ENCODE measurements around the gene CDADC1.

Gene CDADC1

GRCh38 chr13:49340161-49340560 lies 92.4 kb downstream of the CDADC1 start:
- Histone ChIP-seq H3K79me2 (ENCODE audit: control insufficient read depth, low read length) (no peaks in the 10 kb centered on the region), H3F3A (ENCODE audit: control insufficient read depth, insufficient read depth) (no peaks in the 10 kb centered on the region), H3K9me2 (replicated peaks; ENCODE audit: control insufficient read depth, low read length) (no peaks in the 10 kb centered on the region), H3K4me1 (ENCODE audit: control insufficient read depth, low read length) (no peaks in the 10 kb centered on the region), H3K4me3 (ENCODE audit: low read length) (no peak overlapping the region), H3K4me2 (ENCODE audit: low read length) (no peak overlapping the region), H3K27me3 (ENCODE audit: control insufficient read depth, low read length) (no peaks in the 10 kb centered on the region), H3K36me3 (ENCODE audit: control insufficient read depth, low read length) (no peaks in the 10 kb centered on the region), H4K20me1 (ENCODE audit: control insufficient read depth, insufficient read depth, low read depth, low read length) (no peaks in the 10 kb centered on the region), H3K27ac (ENCODE audit: low read depth, low read length) (no peak overlapping the region), H3K9me3 (ENCODE audit: control insufficient read depth, insufficient read depth, low read length) (no peaks in the 10 kb centered on the region)
- TF ChIP-seq EZH2phosphoT487 (IDR thresholded peaks at IDR 0.05; ENCODE audit: borderline replicate concordance, low read length), result no peak
- no peak for TF ChIP-seq CTCF (IDR thresholded peaks at IDR 0.05; ENCODE audit: low read depth, low read length, poor library complexity, severe bottlenecking)

- Histone ChIP-seq H3K4me2 (ENCODE audit: low read length) (no peak overlapping the region), H3K27me3 (ENCODE audit: control insufficient read depth, low read length) (no peaks in the 10 kb centered on the region), H3K36me3 (ENCODE audit: control insufficient read depth, low read length) (no peaks in the 10 kb centered on the region), H3K27ac (ENCODE audit: low read depth, low read length) (no peak overlapping the region), H3K9me2 (replicated peaks; ENCODE audit: control insufficient read depth, low read length) (no peaks in the 10 kb centered on the region), H4K20me1 (ENCODE audit: control insufficient read depth, insufficient read depth, low read depth, low read length) (no peaks in the 10 kb centered on the region), H3K9me3 (ENCODE audit: control insufficient read depth, insufficient read depth, low read length) (no peaks in the 10 kb centered on the region), H3F3A (ENCODE audit: control insufficient read depth, insufficient read depth) (no peaks in the 10 kb centered on the region), H3K79me2 (ENCODE audit: control insufficient read depth, low read length) (no peaks in the 10 kb centered on the region), H3K4me1 (ENCODE audit: control insufficient read depth, low read length) (no peaks in the 10 kb centered on the region), H3K4me3 (ENCODE audit: low read length) (no peak overlapping the region)
- TF ChIP-seq EZH2phosphoT487 (IDR thresholded peaks at IDR 0.05; ENCODE audit: borderline replicate concordance, low read length) (no peak), CTCF (IDR thresholded peaks at IDR 0.05; ENCODE audit: low read depth, low read length, poor library complexity, severe bottlenecking) (no peak)
These were observed 93.8 kb downstream of the CDADC1 start for GRCh38 chr13:49341517-49341916.

GRCh38 chr13:49341941-49342340 lies 94.2 kb downstream of the CDADC1 start:
- Histone ChIP-seq H3K36me3 (ENCODE audit: control insufficient read depth, low read length) (no peaks in the 10 kb centered on the region), H3K79me2 (ENCODE audit: control insufficient read depth, low read length) (no peaks in the 10 kb centered on the region)

More at GRCh38 chr13:49341941-49342340, 94.2 kb downstream of the CDADC1 start:
- Histone ChIP-seq H4K20me1 (ENCODE audit: control insufficient read depth, insufficient read depth, low read depth, low read length) (no peaks in the 10 kb centered on the region), H3K4me1 (ENCODE audit: control insufficient read depth, low read length) (no peaks in the 10 kb centered on the region), H3K27ac (ENCODE audit: low read depth, low read length) (no peak overlapping the region), H3K27me3 (ENCODE audit: control insufficient read depth, low read length) (no peaks in the 10 kb centered on the region), H3K4me2 (ENCODE audit: low read length) (no peak overlapping the region), H3K9me3 (ENCODE audit: control insufficient read depth, insufficient read depth, low read length) (no peaks in the 10 kb centered on the region), H3K4me3 (ENCODE audit: low read length) (no peak overlapping the region), H3F3A (ENCODE audit: control insufficient read depth, insufficient read depth) (no peaks in the 10 kb centered on the region), H3K9me2 (replicated peaks; ENCODE audit: control insufficient read depth, low read length) (no peaks in the 10 kb centered on the region)
- TF ChIP-seq CTCF (IDR thresholded peaks at IDR 0.05; ENCODE audit: low read depth, low read length, poor library complexity, severe bottlenecking), result no peak
- TF ChIP-seq EZH2phosphoT487 (IDR thresholded peaks at IDR 0.05; ENCODE audit: borderline replicate concordance, low read length), result no peak

All from DOHH2 (cell line).